HepG2 (cell line): Measurements from ENCODE around the gene PCBP2. TPM values are rescaled to one million over a fixed set of nuclear protein-coding genes. Genes with fewer than 3 reads are reported as not detected.

ENCODE experiments used
- EEA1 ChIP-seq: sonication (generic); formaldehyde crosslinking; IDR thresholded peaks from 2 replicates; pipeline ENCODE4 v1.5.1; 2020; ENCODE audit warnings: mild to moderate bottlenecking, missing genetic modification reagents, borderline replicate concordance
- ETS1 ChIP-seq: sonication (generic); formaldehyde crosslinking; IDR thresholded peaks from 2 replicates; pipeline ENCODE4 v1.4.0; 2020; ENCODE audit warnings: missing genetic modification reagents
- GFI1 ChIP-seq: sonication (generic); formaldehyde crosslinking; IDR thresholded peaks from 2 replicates; pipeline ENCODE4 v1.5.0; 2020; ENCODE audit warnings: missing genetic modification reagents, mild to moderate bottlenecking, borderline replicate concordance
- GLI4 ChIP-seq: sonication (generic); formaldehyde crosslinking; IDR thresholded peaks from 2 replicates; pipeline ENCODE4 v1.5.1; 2020; ENCODE audit warnings: missing genetic modification reagents, mild to moderate bottlenecking, moderate library complexity, borderline replicate concordance
- RFX5 ChIP-seq: IDR thresholded peaks from 2 replicates; pipeline ENCODE4 v1.6.1; 2011; ENCODE audit warnings: low read depth, low read length, improper control_type of control experiment
- SATB2 ChIP-seq: sonication (generic); formaldehyde crosslinking; IDR thresholded peaks from 2 replicates; pipeline ENCODE4 v1.5.0; 2020; ENCODE audit warnings: missing genetic modification reagents
- SNAPC5 ChIP-seq: sonication (generic); formaldehyde crosslinking; IDR thresholded peaks from 2 replicates; pipeline ENCODE4 v1.8.1; 2023; ENCODE audit warnings: mild to moderate bottlenecking, missing genetic modification reagents, borderline replicate concordance
- SRSF9 ChIP-seq: fragments of 200-400 bp; formaldehyde crosslinking; IDR thresholded peaks from 2 replicates; pipeline ENCODE4 v1.6.1; 2018; ENCODE audit warnings: borderline replicate concordance, mild to moderate bottlenecking, low read depth, low read length; ENCODE audit not compliant: insufficient read depth, poor library complexity, severe bottlenecking
- ZFP36L2 ChIP-seq: sonication (generic); formaldehyde crosslinking; IDR thresholded peaks from 2 replicates; pipeline ENCODE4 v1.4.0; 2020; ENCODE audit warnings: missing genetic modification reagents
- ZFY ChIP-seq: sonication (generic); formaldehyde crosslinking; IDR thresholded peaks from 2 replicates; pipeline ENCODE4 v1.4.0; 2020; ENCODE audit warnings: missing genetic modification reagents
- ZNF142 ChIP-seq: sonication (generic); formaldehyde crosslinking; IDR thresholded peaks from 2 replicates; pipeline ENCODE4 v1.4.0; 2020; ENCODE audit warnings: missing genetic modification reagents
- ZNF18 ChIP-seq: sonication (generic); formaldehyde crosslinking; IDR thresholded peaks from 2 replicates; pipeline ENCODE4 v1.8.0; 2022; ENCODE audit warnings: mild to moderate bottlenecking, missing genetic modification reagents; ENCODE audit not compliant: insufficient replicate concordance
- ZNF713 ChIP-seq: sonication (generic); formaldehyde crosslinking; IDR thresholded peaks from 2 replicates; pipeline ENCODE4 v1.4.0; 2020; ENCODE audit warnings: mild to moderate bottlenecking, missing genetic modification reagents
- polyA plus RNA-seq, 8 experiments: library from polyadenylated mRNA; depleted of rRNA in 3 of 8; stranded (reverse) in 7 of 8; unstranded in 1 of 8; fragments of >200 nt; fragmentation: Illumina TruSeq in 4 of 8; extraction: Trizol in 4 of 8; gene quantifications; 2 replicates each; pipeline versions ENCODE4 v1.2.1 to v1.2.3, GENCODE V29; 2011 to 2016; ENCODE audit warnings: low read depth in 4 of 8, missing spikeins in 1 of 8, mixed read lengths in 1 of 8; ENCODE audit not compliant: insufficient read depth in 1 of 8
- total RNA-seq, 5 experiments: library from RNA; depleted of rRNA; stranded (reverse); fragments of >200 nt; fragmentation: Illumina TruSeq; extraction: Trizol; gene quantifications; 2 replicates each; pipeline ENCODE4 v1.2.3, GENCODE V29; 2016; ENCODE audit warnings: low read depth in 1 of 5

PCBP2 gene
- total and polyA plus RNA-seq, 2 of the 13 experiments (the other 11 are each of a cell fraction or from before 2014, with no cell fraction given), result 154 to 345 TPM

GRCh38 chr12:53500776-53501614 lies 49.1 kb downstream of the PCBP2 start, which contains the start of gene TARBP2 (continued):
- peak; percentile 93 for TF ChIP-seq GLI4 (CRISPR knock-in tag)
- no peak for TF ChIP-seq GFI1 (CRISPR knock-in tag)
- TF ChIP-seq SATB2, result peak; percentile 82; the same call in 1 of the 2 replicates
- peak; percentile 82 for TF ChIP-seq RFX5
- no peak for TF ChIP-seq SRSF9
- 0 out of 2 replicates have a peak, but pooled peaks have one; percentile 17 for TF ChIP-seq ZFP36L2 (CRISPR knock-in tag)
- TF ChIP-seq ZNF142, result peak; percentile 86
- peak; percentile 6; the same call in 1 of the 2 replicates for TF ChIP-seq ZNF713 (CRISPR knock-in tag)
- TF ChIP-seq ZNF18 (CRISPR knock-in tag), result peak; percentile 86
- TF ChIP-seq EEA1, result 0 out of 2 replicates have a peak, but pooled peaks have one; percentile 63
- TF ChIP-seq SNAPC5, result peak; percentile 93
- TF ChIP-seq ETS1 (CRISPR knock-in tag), result no peak
- peak; percentile 99 for TF ChIP-seq ZFY (CRISPR knock-in tag)
